GM19193 (cell line): Measurements from ENCODE around the gene NOCT.
A peak's percentile ranks its signal among the peaks of the same experiment; 100 is the strongest.

Experiments used
- POLR2A ChIP-seq: IDR thresholded peaks from 4 replicates; pipeline ENCODE4 v1.6.1; 2011; ENCODE audit not compliant: insufficient read depth, insufficient read length; ENCODE audit errors: extremely low read depth

NOCT gene

GRCh38 chr4:139082750-139083606 lies 67.4 kb downstream of the NOCT start:
- peak; percentile 59 for TF ChIP-seq POLR2A

DNA sequence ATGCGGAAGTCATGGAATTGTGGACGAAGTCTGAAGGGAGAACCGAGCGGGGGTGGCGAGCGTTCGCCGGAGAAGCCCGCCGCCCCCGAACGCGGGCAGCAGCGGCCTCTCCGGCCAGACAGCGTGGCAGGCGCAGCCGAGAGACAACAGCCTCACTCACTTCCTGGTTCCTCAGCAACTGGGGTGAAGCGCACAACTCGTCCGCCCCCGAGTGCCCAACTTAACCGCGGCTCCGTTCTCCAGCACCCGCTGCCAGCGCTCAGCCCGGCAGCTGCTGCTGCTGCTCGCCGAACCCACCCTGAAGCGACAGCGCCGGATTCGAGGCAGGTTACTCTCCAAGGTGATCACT lies 68.0 kb downstream of the NOCT start:
- TF ChIP-seq POLR2A = no peak

DNA sequence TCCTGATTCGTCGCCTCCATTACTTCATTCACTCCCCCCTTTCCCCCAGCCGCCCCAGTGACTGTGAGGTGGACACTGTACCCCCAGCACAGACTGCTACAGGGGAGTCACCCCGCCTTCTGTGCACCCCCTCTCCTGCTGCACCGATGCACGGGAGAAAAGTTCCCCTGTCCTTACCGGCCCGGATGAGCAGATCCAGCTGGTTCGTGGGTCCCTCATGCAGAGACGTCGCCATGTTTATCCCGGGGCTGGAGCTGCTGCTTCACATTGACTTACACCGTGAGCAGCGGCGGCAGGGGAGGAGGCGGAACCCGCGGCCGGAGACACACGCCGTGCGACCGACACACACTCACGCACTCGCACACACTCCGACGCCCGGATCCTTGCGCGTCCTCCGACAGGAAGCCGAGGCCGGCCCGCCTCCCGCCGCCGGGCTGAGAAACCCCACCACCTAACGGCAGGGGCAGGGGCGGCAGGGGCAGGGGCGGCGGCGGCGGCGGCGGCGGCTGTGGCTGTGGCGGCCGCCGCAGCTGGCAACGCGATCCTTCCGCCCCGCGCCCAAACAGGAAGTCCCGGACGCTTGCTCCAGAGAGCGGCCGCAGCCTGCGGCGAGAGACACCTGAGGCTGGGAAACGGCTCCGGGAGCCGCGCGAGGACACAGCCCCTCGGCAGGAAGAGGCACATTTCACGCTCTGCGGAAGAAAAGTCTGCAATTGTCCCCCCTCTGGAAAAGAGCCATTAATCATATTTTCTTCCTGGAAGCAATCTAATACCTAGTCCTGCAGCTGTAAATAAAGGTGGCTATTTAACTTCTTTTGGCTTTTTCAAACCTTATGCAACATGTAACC lies 68.6 kb downstream of the NOCT start:
- TF ChIP-seq POLR2A = peak; percentile 71

GRCh38 chr4:139084804-139085093 lies 69.2 kb downstream of the NOCT start:
- no peak for TF ChIP-seq POLR2A

DNA sequence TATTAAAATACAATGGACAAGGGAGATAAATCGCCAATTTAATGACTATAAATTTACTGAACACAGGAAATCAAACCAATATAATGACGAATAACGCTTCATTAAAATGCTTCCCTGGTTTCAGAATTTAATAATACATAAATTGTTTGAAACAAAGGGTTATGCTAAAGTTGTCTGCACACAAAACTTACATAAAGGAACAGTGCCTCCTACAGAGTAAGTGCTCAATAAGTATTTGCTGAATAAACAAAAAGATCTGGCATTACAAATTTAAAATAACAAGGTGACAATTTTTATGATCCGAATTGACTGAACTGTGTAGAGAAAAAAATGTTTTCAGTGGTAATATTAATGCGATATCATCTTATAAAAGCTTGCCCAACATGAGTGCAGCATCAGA lies 69.6 kb downstream of the NOCT start:
- TF ChIP-seq POLR2A = no peak

GRCh38 chr4:139092271-139092670 lies 76.7 kb downstream of the NOCT start:
- no peak for TF ChIP-seq POLR2A
